Epidermal melanocyte (primary cell): ENCODE results near the gene TTC28.
"Not testable (repeated sequence)": the region's sequence is repeated elsewhere in the genome, so short reads cannot be mapped to it uniquely, and the experiment has no call there.

Experiments
- DNase-seq: peaks from one replicate; pipeline ENCODE4 v3.0.0; 2011; ENCODE audit warnings: low spot score; ENCODE audit not compliant: insufficient read length

TTC28 gene

GRCh38 chr22:28560743-28561101 lies 118.9 kb downstream of the TTC28 start:
- DNase-seq = not testable (repeated sequence)

GRCh38 chr22:28560046-28560742 lies 119.4 kb downstream of the TTC28 start:
- peak; percentile 41 for DNase-seq

- no peak for DNase-seq
These were observed 122.5 kb downstream of the TTC28 start for GRCh38 chr22:28557184-28557583.

GRCh38 chr22:28553108-28553866 lies 126.4 kb downstream of the TTC28 start:
- DNase-seq = not testable (repeated sequence)

GRCh38 chr22:28548406-28548805 lies 131.2 kb downstream of the TTC28 start:
- no peak for DNase-seq

GRCh38 chr22:28547132-28547842 lies 132.4 kb downstream of the TTC28 start:
- peak; percentile 29 for DNase-seq

GRCh38 chr22:28544431-28544868 lies 135.2 kb downstream of the TTC28 start:
- no peak for DNase-seq

GRCh38 chr22:28542980-28543621 lies 136.5 kb downstream of the TTC28 start:
- DNase-seq = no peak

GRCh38 chr22:28541137-28541536 lies 138.5 kb downstream of the TTC28 start:
- DNase-seq = no peak

- no peak for DNase-seq
These were observed 140.7 kb downstream of the TTC28 start for GRCh38 chr22:28538922-28539321.

GRCh38 chr22:28530565-28530964 lies 149.1 kb downstream of the TTC28 start:
- not testable (repeated sequence) for DNase-seq

- not testable (repeated sequence) for DNase-seq
These were observed 150.5 kb downstream of the TTC28 start for GRCh38 chr22:28529144-28529543.

GRCh38 chr22:28521451-28521850 lies 158.2 kb downstream of the TTC28 start:
- no peak for DNase-seq

- no peak for DNase-seq
These were observed 165.3 kb downstream of the TTC28 start for GRCh38 chr22:28514321-28514821.

- DNase-seq = not testable (repeated sequence)
These were observed 167.3 kb downstream of the TTC28 start for GRCh38 chr22:28512387-28512786.

- no peak for DNase-seq
These were observed 171.7 kb downstream of the TTC28 start for GRCh38 chr22:28507896-28508295.

- DNase-seq = no peak
These were observed 173.5 kb downstream of the TTC28 start for GRCh38 chr22:28506150-28506535.

- DNase-seq = no peak
These were observed 174.1 kb downstream of the TTC28 start for GRCh38 chr22:28505416-28506149.

- DNase-seq = no peak
These were observed 179.6 kb downstream of the TTC28 start for GRCh38 chr22:28500006-28500405.

GRCh38 chr22:28498044-28498443 lies 181.6 kb downstream of the TTC28 start:
- no peak for DNase-seq

GRCh38 chr22:28497188-28497587 lies 182.5 kb downstream of the TTC28 start:
- no peak for DNase-seq
